Nephron progenitor cell (in vitro differentiated cells): ENCODE data around the gene ACTR3C.
"Not testable (repeated sequence)": the region's sequence is repeated elsewhere in the genome, so short reads cannot be mapped to it uniquely, and the experiment has no call there.

Experiments used
- DNase-seq: peaks from one replicate; pipeline ENCODE4 v3.0.0; 2021
- H3K27ac Mint-ChIP-seq: 2 replicates; pipeline ENCODE4 v1.8.0; 2021; ENCODE audit warnings: mild to moderate bottlenecking, moderate library complexity, mixed read lengths
- H3K27me3 Mint-ChIP-seq: 2 replicates; pipeline ENCODE4 v1.8.0; 2021; ENCODE audit warnings: mild to moderate bottlenecking, low read depth, mixed read lengths; ENCODE audit not compliant: poor library complexity
- H3K36me3 Mint-ChIP-seq: 2 replicates; pipeline ENCODE4 v1.8.0; 2021; ENCODE audit warnings: low read depth, mixed read lengths
- H3K4me1 Mint-ChIP-seq: 2 replicates; pipeline ENCODE4 v1.8.0; 2021; ENCODE audit warnings: mixed read lengths
- H3K4me3 Mint-ChIP-seq: 2 replicates; pipeline ENCODE4 v1.8.0; 2021; ENCODE audit warnings: mild to moderate bottlenecking, moderate library complexity, mixed read lengths
- H3K9me3 Mint-ChIP-seq: 2 replicates; pipeline ENCODE4 v1.8.0; 2021; ENCODE audit warnings: mild to moderate bottlenecking, moderate library complexity, mixed read lengths
- TF ChIP-seq, protein P1 (sequence below): fragments of 200-600 bp; sonication (generic); IDR thresholded peaks from 2 replicates; pipeline ENCODE4 v1.5.0; 2021; ENCODE audit warnings: antibody characterized with exemption

ACTR3C gene

DNA sequence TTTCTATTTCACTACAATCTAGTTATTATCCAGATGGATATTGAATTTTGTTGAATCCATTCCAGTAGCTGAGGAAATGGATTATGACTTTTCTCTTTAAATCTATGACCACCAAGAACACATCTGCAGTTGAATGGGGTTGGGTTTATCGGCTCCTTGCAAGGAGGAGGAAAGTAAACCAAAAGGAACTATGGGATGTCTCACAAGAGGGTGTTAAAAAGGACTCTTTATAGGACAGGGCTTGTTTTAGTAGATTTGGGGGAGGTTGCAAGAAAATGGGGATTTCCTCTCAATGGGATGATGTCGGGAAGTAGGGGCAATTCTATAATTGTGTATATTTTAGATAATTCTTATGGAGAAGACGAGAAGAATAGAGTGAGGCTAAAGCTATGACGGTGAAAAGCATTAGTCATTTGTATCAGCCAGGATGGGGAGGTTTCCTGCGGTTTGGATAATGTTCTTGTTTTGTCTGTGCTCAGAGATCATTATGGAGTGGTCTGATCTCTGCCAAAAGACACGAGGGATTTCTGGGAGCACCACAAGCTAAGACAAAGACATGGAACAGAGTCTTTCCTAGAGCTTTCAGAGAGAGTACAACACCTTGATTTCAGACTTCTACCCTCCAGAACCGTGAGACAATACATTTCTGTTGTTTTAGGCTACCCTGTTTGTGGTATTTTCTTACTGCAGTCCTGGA is 5.4 kb downstream of the ACTR3C start:
- no peak for DNase-seq
- Mint-ChIP-seq H3K27me3 (peaks cover 13% of the 10 kb centered on the region), H3K9me3 (no peaks in the 10 kb centered on the region), H3K36me3 (no peaks in the 10 kb centered on the region), H3K27ac (no peak overlapping the region), H3K4me3 (no peak overlapping the region), H3K4me1 (peaks cover 9% of the 10 kb centered on the region)
- TF ChIP-seq, protein P1, sequence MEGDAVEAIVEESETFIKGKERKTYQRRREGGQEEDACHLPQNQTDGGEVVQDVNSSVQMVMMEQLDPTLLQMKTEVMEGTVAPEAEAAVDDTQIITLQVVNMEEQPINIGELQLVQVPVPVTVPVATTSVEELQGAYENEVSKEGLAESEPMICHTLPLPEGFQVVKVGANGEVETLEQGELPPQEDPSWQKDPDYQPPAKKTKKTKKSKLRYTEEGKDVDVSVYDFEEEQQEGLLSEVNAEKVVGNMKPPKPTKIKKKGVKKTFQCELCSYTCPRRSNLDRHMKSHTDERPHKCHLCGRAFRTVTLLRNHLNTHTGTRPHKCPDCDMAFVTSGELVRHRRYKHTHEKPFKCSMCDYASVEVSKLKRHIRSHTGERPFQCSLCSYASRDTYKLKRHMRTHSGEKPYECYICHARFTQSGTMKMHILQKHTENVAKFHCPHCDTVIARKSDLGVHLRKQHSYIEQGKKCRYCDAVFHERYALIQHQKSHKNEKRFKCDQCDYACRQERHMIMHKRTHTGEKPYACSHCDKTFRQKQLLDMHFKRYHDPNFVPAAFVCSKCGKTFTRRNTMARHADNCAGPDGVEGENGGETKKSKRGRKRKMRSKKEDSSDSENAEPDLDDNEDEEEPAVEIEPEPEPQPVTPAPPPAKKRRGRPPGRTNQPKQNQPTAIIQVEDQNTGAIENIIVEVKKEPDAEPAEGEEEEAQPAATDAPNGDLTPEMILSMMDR = no peak

DNA sequence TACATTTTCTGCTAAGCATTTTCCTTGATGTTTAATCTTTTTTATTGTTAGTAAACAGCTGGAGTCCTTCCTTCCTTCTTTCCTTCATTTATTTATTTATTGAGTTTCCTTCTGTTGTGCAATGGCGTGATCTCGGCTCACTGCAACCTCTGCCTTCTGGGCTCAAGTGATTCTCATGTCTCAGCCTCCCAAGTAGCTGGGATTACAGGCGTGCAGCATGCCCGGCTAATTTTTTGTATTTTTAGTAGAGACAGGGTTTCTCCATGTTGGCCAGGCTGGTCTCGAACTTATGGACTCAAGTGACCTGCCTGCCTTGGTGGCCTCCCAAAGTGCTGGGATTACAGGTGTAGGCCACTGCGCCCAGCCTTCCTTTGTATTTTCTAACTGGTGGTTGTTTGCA is 6.4 kb downstream of the ACTR3C start:
- H3K27ac Mint-ChIP-seq, H3K36me3 Mint-ChIP-seq, H3K9me3 Mint-ChIP-seq, H3K4me3 Mint-ChIP-seq, DNase-seq: not testable (repeated sequence)
- peaks cover 13% of the 10 kb centered on the region for H3K27me3 Mint-ChIP-seq
- H3K4me1 Mint-ChIP-seq = peaks cover 11% of the 10 kb centered on the region

DNA sequence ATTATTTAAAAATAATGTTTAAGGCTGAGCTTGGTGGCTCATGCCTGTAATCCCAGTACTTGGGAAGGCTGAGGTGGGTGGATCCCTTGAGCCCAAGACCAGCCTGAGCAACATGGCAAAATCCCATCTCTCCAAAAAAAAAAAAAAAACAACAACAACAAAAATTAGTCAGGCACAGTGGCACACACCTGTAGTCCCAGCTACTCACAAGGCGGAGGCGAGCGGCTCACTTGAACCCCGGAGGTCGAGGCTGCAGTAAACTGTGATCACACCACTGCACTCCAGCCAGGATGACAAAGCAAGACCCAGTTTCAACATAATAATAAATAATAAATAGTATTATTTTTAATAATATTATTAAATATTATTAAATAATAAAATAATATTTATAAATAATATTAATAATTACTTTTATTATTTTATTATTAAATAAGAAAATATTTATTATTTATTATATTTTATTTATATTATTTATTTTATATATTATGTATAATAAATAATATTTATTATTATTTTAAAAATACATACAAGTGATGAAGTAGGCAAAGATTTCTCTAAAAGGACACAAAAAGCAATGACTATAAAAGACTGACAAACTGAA is 8.6 kb downstream of the ACTR3C start:
- no peak overlapping the region for H3K27ac Mint-ChIP-seq
- H3K4me1 Mint-ChIP-seq = peaks cover 11% of the 10 kb centered on the region
- H3K36me3 Mint-ChIP-seq = no peaks in the 10 kb centered on the region
- DNase-seq = no peak
- H3K9me3 Mint-ChIP-seq = no peaks in the 10 kb centered on the region
- TF ChIP-seq, protein P1 = no peak
- no peak overlapping the region for H3K4me3 Mint-ChIP-seq
- no peaks in the 10 kb centered on the region for H3K27me3 Mint-ChIP-seq

DNA sequence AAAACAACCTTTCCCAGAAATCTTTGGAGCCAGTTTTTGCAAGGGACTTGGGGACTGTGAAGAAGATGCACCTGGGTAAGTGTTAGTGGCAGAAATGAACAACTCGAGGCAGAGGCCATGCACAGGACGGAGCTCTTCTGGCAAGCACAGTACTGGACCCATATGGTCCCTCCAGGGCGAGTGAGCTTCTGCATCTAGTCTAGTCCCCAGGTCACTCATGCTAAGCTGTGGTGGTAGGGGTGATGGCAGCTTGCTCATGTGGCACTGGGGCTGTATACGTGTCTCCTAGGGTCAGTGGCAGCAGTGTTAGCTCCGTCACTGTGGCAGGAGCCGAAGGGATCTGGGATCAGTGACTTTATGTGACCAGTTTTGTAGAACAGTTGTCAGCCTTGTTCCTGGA is 9.5 kb downstream of the ACTR3C start:
- H3K27ac Mint-ChIP-seq = no peak overlapping the region
- no peak for DNase-seq
- H3K4me1 Mint-ChIP-seq = peaks cover 15% of the 10 kb centered on the region
- H3K36me3 Mint-ChIP-seq = no peaks in the 10 kb centered on the region
- H3K9me3 Mint-ChIP-seq = peaks cover 3% of the 10 kb centered on the region
- TF ChIP-seq, protein P1 = no peak
- no peaks in the 10 kb centered on the region for H3K27me3 Mint-ChIP-seq
- H3K4me3 Mint-ChIP-seq = no peak overlapping the region

DNA sequence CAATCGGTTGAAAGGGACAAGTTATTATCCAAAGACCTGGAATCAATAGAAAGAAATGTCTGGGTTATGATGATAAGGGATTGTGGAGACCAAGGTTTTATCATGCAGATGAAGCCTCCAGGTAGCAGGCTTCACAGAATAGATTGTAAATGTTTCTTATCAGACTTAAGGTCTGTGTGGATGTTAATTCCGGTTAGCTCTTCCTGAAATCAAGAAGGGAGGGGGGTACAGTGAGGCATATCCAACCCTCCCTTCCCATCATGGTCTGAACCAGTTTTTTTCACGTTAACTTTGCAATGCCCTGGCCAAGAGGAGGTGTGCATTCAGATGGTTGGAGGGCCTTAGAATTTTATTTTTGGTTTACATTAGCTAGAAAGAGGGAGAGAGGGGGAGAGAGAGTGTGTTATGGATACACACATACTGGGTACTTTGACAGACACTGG is 10.0 kb downstream of the ACTR3C start:
- TF ChIP-seq, protein P1 = no peak
- peaks cover 15% of the 10 kb centered on the region for H3K4me1 Mint-ChIP-seq
- H3K9me3 Mint-ChIP-seq = peaks cover 7% of the 10 kb centered on the region
- peaks cover under 1% of the 10 kb centered on the region for H3K36me3 Mint-ChIP-seq
- H3K27me3 Mint-ChIP-seq = no peaks in the 10 kb centered on the region
- no peak for DNase-seq
- no peak overlapping the region for H3K4me3 Mint-ChIP-seq
- no peak overlapping the region for H3K27ac Mint-ChIP-seq

DNA sequence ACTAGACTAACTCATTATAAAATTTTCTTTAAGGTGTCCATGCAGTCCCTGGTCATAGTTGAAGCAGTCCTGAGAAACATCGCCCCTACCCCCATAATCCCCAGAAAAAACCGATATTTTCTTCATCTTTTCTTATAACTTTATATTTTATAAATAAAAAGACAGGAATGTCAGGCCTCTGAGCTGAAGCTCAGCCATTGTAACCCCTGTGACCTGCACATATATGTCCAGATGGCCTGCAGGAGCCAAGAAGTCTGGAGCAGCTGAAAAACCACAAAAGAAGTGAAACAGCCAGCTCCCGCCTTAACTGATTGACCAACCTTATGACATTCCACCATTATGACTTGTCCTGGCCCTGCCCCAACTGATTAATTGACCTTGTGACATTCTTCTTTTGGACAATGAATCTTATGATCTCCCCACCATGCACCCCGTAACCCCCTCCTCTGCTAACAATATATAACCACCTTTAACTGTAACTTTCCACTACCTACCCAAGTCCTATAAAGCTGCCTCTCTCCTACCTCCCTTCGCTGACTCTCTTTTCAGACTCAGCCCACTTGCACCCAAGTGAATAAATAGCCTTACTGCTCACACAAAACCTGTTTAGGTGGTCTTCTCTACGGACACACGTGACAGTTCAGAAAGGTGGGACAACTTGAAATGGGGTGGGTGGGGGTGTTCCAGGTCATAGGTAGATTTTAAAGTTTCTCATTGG is 10.5 kb downstream of the ACTR3C start:
- H3K27ac Mint-ChIP-seq, DNase-seq, H3K4me3 Mint-ChIP-seq, H3K36me3 Mint-ChIP-seq, H3K27me3 Mint-ChIP-seq: not testable (repeated sequence)
- Mint-ChIP-seq H3K4me1 (peaks cover 15% of the 10 kb centered on the region), H3K9me3 (peaks cover 13% of the 10 kb centered on the region)
